ENCODE data around the gene HTR7.

Gene HTR7

GRCh38 chr10:90775351-90776028 is 82.3 kb downstream of the HTR7 start:
- no peak for ATAC-seq (ENCODE audit: insufficient read depth, low read depth)
- H4K20me1 ChIP-seq (ENCODE audit: insufficient read depth, low read length): no peaks in the 10 kb centered on the region
- no peak overlapping the region for H3K4me2 ChIP-seq (ENCODE audit: insufficient read depth, low read length)
- peaks cover 4% of the 10 kb centered on the region for H3K9me3 ChIP-seq (ENCODE audit: insufficient read depth, low read length, severe bottlenecking)
- no peak overlapping the region for H3K4me3 ChIP-seq (ENCODE audit: low read depth in 1 of 2, low read length in 2 of 2)
- H3K9ac ChIP-seq (ENCODE audit: low read depth, low read length): no peak overlapping the region
- no peak overlapping the region for H2AFZ ChIP-seq (ENCODE audit: low read depth, low read length)
- H3K27ac ChIP-seq (ENCODE audit: low read length): no peak overlapping the region
- no peak for DNase-seq
- TF ChIP-seq CTCF (IDR thresholded peaks at IDR 0.05; ENCODE audit: borderline replicate concordance, extremely low read depth, low read length, poor library complexity, severe bottlenecking) (no peak), EZH2 (IDR thresholded peaks at IDR 0.05; ENCODE audit: borderline replicate concordance, low read depth, low read length, severe bottlenecking) (no peak)
- H3K36me3 ChIP-seq (ENCODE audit: insufficient read depth, low read length): no peaks in the 10 kb centered on the region
- no peaks in the 10 kb centered on the region for H3K79me2 ChIP-seq (ENCODE audit: insufficient read depth, low read length)
- H3K27me3 ChIP-seq (ENCODE audit: insufficient read depth, low read length, poor library complexity): peaks cover 18% of the 10 kb centered on the region
- no peaks in the 10 kb centered on the region for H3K4me1 ChIP-seq (ENCODE audit: insufficient read depth, low read length)

GRCh38 chr10:90769946-90770841 is 87.6 kb downstream of the HTR7 start:
- H3K27ac ChIP-seq (ENCODE audit: low read length): no peak overlapping the region
- H3K4me1 ChIP-seq (ENCODE audit: insufficient read depth, low read length): no peaks in the 10 kb centered on the region
- H3K9me3 ChIP-seq (ENCODE audit: insufficient read depth, low read length, severe bottlenecking): peaks cover 7% of the 10 kb centered on the region
- H3K4me3 ChIP-seq (ENCODE audit: low read depth in 1 of 2, low read length in 2 of 2): no peak overlapping the region
- H3K27me3 ChIP-seq (ENCODE audit: insufficient read depth, low read length, poor library complexity): peaks cover 6% of the 10 kb centered on the region
- H3K79me2 ChIP-seq (ENCODE audit: insufficient read depth, low read length): no peaks in the 10 kb centered on the region
- H2AFZ ChIP-seq (ENCODE audit: low read depth, low read length): no peak overlapping the region
- ATAC-seq (ENCODE audit: insufficient read depth, low read depth) (no peak), DNase-seq (no peak)
- no peaks in the 10 kb centered on the region for H4K20me1 ChIP-seq (ENCODE audit: insufficient read depth, low read length)
- H3K4me2 ChIP-seq (ENCODE audit: insufficient read depth, low read length): no peak overlapping the region
- H3K9ac ChIP-seq (ENCODE audit: low read depth, low read length): no peak overlapping the region
- H3K36me3 ChIP-seq (ENCODE audit: insufficient read depth, low read length): no peaks in the 10 kb centered on the region
- TF ChIP-seq CTCF (IDR thresholded peaks at IDR 0.05; ENCODE audit: borderline replicate concordance, extremely low read depth, low read length, poor library complexity, severe bottlenecking) (no peak), EZH2 (IDR thresholded peaks at IDR 0.05; ENCODE audit: borderline replicate concordance, low read depth, low read length, severe bottlenecking) (no peak)

GRCh38 chr10:90751107-90751997 is 106.5 kb downstream of the HTR7 start:
- Histone ChIP-seq H3K79me2 (ENCODE audit: insufficient read depth, low read length) (no peaks in the 10 kb centered on the region), H4K20me1 (ENCODE audit: insufficient read depth, low read length) (no peaks in the 10 kb centered on the region), H3K4me1 (ENCODE audit: insufficient read depth, low read length) (no peaks in the 10 kb centered on the region), H3K27ac (ENCODE audit: low read length) (no peak overlapping the region), H3K9me3 (ENCODE audit: insufficient read depth, low read length, severe bottlenecking) (no peaks in the 10 kb centered on the region), H3K4me2 (ENCODE audit: insufficient read depth, low read length) (no peak overlapping the region), H3K4me3 (ENCODE audit: low read depth in 1 of 2, low read length in 2 of 2) (no peak overlapping the region), H2AFZ (ENCODE audit: low read depth, low read length) (no peak overlapping the region), H3K27me3 (ENCODE audit: insufficient read depth, low read length, poor library complexity) (peaks cover 29% of the 10 kb centered on the region), H3K9ac (ENCODE audit: low read depth, low read length) (no peak overlapping the region), H3K36me3 (ENCODE audit: insufficient read depth, low read length) (no peaks in the 10 kb centered on the region)
- TF ChIP-seq EZH2 (IDR thresholded peaks at IDR 0.05; ENCODE audit: borderline replicate concordance, low read depth, low read length, severe bottlenecking): no peak
- TF ChIP-seq CTCF (IDR thresholded peaks at IDR 0.05; ENCODE audit: borderline replicate concordance, extremely low read depth, low read length, poor library complexity, severe bottlenecking): peak; percentile 86
- ATAC-seq (ENCODE audit: insufficient read depth, low read depth) (peak; percentile 76), DNase-seq (peak; percentile 53)

Data from DND-41 (cell line).